ENCODE results near the gene M1AP. TPM values are rescaled to one million over a fixed set of nuclear protein-coding genes. Genes with fewer than 3 reads are reported as not detected.

Gene M1AP
- polyA plus RNA-seq, 1 of the 3 experiments (the other 2 are of a cell fraction): 0.02 TPM

- no peak within 1 kb of the TSS for H3K4me3 ChIP-seq (ENCODE audit: low read depth in 2 of 2, low read length in 1 of 2)
- H3K9me2 ChIP-seq: no peaks in the 10 kb centered on the region
- peaks cover 8 to 15% of the 10 kb centered on the region in 2 experiments for H3K4me1 ChIP-seq (ENCODE audit: control insufficient read depth in 1 of 2, insufficient read depth in 2 of 2, low read depth in 1 of 2, low read length in 1 of 2)
- H3K79me2 ChIP-seq (ENCODE audit: insufficient read depth): peaks cover 35% of the 10 kb centered on the region
- WGBS (ENCODE audit: low lambda C conversion rate): 93% methylated on average over 9 of the region's 11 CpGs
- no peak within 1 kb of the TSS for H2AFZ ChIP-seq (ENCODE audit: low read depth)
- peaks cover 3% of the 10 kb centered on the region for H3F3A ChIP-seq (replicated peaks; ENCODE audit: insufficient read depth)
- peak; percentile 52 for DNase-seq
- no peaks in the 10 kb centered on the region for H4K20me1 ChIP-seq (ENCODE audit: insufficient read depth)
- H3K9ac ChIP-seq: no peak within 1 kb of the TSS
- no peak within 1 kb of the TSS for H3K4me2 ChIP-seq
- CTCF ChIA-PET: interaction anchor here (1.0 to 1.8 kb wide), 4 partner anchors 11 to 43 kb away, joined by 3 to 7 read pairs (median 5); partner anchors contain the start of genes CCDC142, PCGF1, TLX2 and TTC31
- no peak within 1 kb of the TSS; a peak in 1 of 4 replicates for H3K27ac ChIP-seq (ENCODE audit: low read depth in 2 of 2, low read length in 1 of 2)
- peak; percentile 44; the same call in 1 of the 2 replicates for TF ChIP-seq NRF1 (IDR thresholded peaks at IDR 0.05; ENCODE audit: low read depth, low read length)
- TF ChIP-seq EP300 (IDR thresholded peaks at IDR 0.05; ENCODE audit: borderline replicate concordance in 1 of 2, low read depth in 1 of 2, low read length in 1 of 2): no peak
- TF ChIP-seq POLR2AphosphoS5 (IDR thresholded peaks at IDR 0.05; ENCODE audit: low read depth, low read length): no peak
- H3K9me3 ChIP-seq: no peaks in the 10 kb centered on the region
- POLR2A ChIA-PET: interaction anchor here (0.7 to 1.3 kb wide), 4 partner anchors 8 to 17 kb away, joined by 3 to 5 read pairs (median 3); partner anchors contain the start of gene TLX2
- peaks cover 22 to 26% of the 10 kb centered on the region in 2 experiments for H3K36me3 ChIP-seq (replicated peaks in 1 of 2; ENCODE audit: control insufficient read depth in 1 of 2, insufficient read depth in 2 of 2, low read length in 1 of 2)
- no peaks in the 10 kb centered on the region for H3K27me3 ChIP-seq (ENCODE audit: insufficient read depth)
These were observed 122.1 kb downstream of the M1AP start, which contains the start of gene DQX1 for GRCh38 chr2:74525717-74526648. Gene DQX1, minus strand, starts transcription at chr2:74526231. Its CDS starts 502 bp downstream, at chr2:74525729.

GRCh38 chr2:74524955-74525716 lies 123.0 kb downstream of the M1AP start:
- peaks cover 27% of the 10 kb centered on the region for H3K79me2 ChIP-seq (ENCODE audit: insufficient read depth)
- H3K9ac ChIP-seq: no peak overlapping the region
- H3K4me3 ChIP-seq (ENCODE audit: low read depth in 2 of 2, low read length in 1 of 2): no peak overlapping the region
- H4K20me1 ChIP-seq (ENCODE audit: insufficient read depth): no peaks in the 10 kb centered on the region
- POLR2A ChIA-PET: interaction anchor here (1.3 kb wide), 1 partner anchor 7 kb away, joined by 5 read pairs; no protein-coding TSS in a partner anchor
- CTCF ChIA-PET: interaction anchor here (1.3 to 1.8 kb wide), 2 partner anchors 18 to 42 kb away, joined by 5 to 7 read pairs; partner anchors contain the start of genes CCDC142, PCGF1 and TTC31
- no peaks in the 10 kb centered on the region for H3K27me3 ChIP-seq (ENCODE audit: insufficient read depth)
- peaks cover 3% of the 10 kb centered on the region for H3F3A ChIP-seq (replicated peaks; ENCODE audit: insufficient read depth)
- H3K36me3 ChIP-seq (replicated peaks in 1 of 2; ENCODE audit: control insufficient read depth in 1 of 2, insufficient read depth in 2 of 2, low read length in 1 of 2): peaks cover 22 to 26% of the 10 kb centered on the region in 2 experiments
- no peak for TF ChIP-seq NRF1 (IDR thresholded peaks at IDR 0.05; ENCODE audit: low read depth, low read length)
- no peak for TF ChIP-seq RXRA (IDR thresholded peaks at IDR 0.05; ENCODE audit: borderline replicate concordance, low read depth)
- no peak for TF ChIP-seq FOSL2 (IDR thresholded peaks at IDR 0.05; ENCODE audit: borderline replicate concordance, low read depth)
- TF ChIP-seq EZH2phosphoT487 (IDR thresholded peaks at IDR 0.05; ENCODE audit: borderline replicate concordance, low read depth): no peak
- TF ChIP-seq TAF1 (IDR thresholded peaks at IDR 0.05; ENCODE audit: borderline replicate concordance, low read depth, low read length): no peak
- TF ChIP-seq JUND (IDR thresholded peaks at IDR 0.05): no peak
- TF ChIP-seq USF2 (IDR thresholded peaks at IDR 0.05; ENCODE audit: borderline replicate concordance, low read depth, low read length): no peak
- no peak for TF ChIP-seq GABPA (IDR thresholded peaks at IDR 0.05; ENCODE audit: low read depth)
- no peak for TF ChIP-seq FOXM1 (IDR thresholded peaks at IDR 0.05; ENCODE audit: low read depth)
- TF ChIP-seq NFIC (IDR thresholded peaks at IDR 0.05; ENCODE audit: borderline replicate concordance): no peak
- TF ChIP-seq CTCF (IDR thresholded peaks at IDR 0.05): no peak
- TF ChIP-seq SIN3A (IDR thresholded peaks at IDR 0.05; ENCODE audit: borderline replicate concordance, low read depth, low read length): no peak
- no peak for TF ChIP-seq GATA2 (CRISPR knock-in tag; IDR thresholded peaks at IDR 0.05)
- no peak for TF ChIP-seq CHD2 (IDR thresholded peaks at IDR 0.05; ENCODE audit: low read length, partially characterized antibody)
- H3K9me2 ChIP-seq: no peaks in the 10 kb centered on the region
- no peak for DNase-seq
- H3K9me3 ChIP-seq: no peaks in the 10 kb centered on the region
- WGBS (ENCODE audit: low lambda C conversion rate): 91% methylated on average over 8 of the region's 10 CpGs
- H2AFZ ChIP-seq (ENCODE audit: low read depth): no peak overlapping the region
- H3K4me1 ChIP-seq (ENCODE audit: control insufficient read depth in 1 of 2, insufficient read depth in 2 of 2, low read depth in 1 of 2, low read length in 1 of 2): peaks cover 6 to 12% of the 10 kb centered on the region in 2 experiments; a peak in 3 of 4 replicates
- no peak overlapping the region for H3K4me2 ChIP-seq
- H3K27ac ChIP-seq (ENCODE audit: low read depth in 2 of 2, low read length in 1 of 2): no peak overlapping the region

Data from SK-N-SH (cell line).